Calu3 (cell line): ENCODE results near the gene MYH16. TPM values are rescaled to one million over a fixed set of nuclear protein-coding genes. Genes with fewer than 3 reads are reported as not detected.

Experiments used
- BruUV-seq: library from RNA; stranded (reverse); fragments of 400-500 nt; replicated peaks from 2 replicates; lab custom pipeline; 2021; lab: Mats Ljungman, UMichigan
- CTCF ChIA-PET: fragments of 300-600 bp; sonication (Branson Sonifier 250); formaldehyde crosslinking; loops from one replicate; lab custom pipeline; 2022; ENCODE audit warnings: antibody characterized with exemption; lab: Charles Lee
- DNase-seq: peaks from one replicate; pipeline ENCODE4 v3.0.0; 2022
- H3K27ac Mint-ChIP-seq: one replicate; pipeline ENCODE4 v1.8.0; 2022; ENCODE audit warnings: mixed read lengths; ENCODE audit not compliant: unreplicated experiment
- H3K27me3 Mint-ChIP-seq: one replicate; pipeline ENCODE4 v1.8.0; 2022; ENCODE audit warnings: mixed read lengths; ENCODE audit not compliant: unreplicated experiment
- H3K36me3 Mint-ChIP-seq: one replicate; pipeline ENCODE4 v1.8.0; 2022; ENCODE audit warnings: mild to moderate bottlenecking, moderate library complexity, mixed read lengths; ENCODE audit not compliant: insufficient read depth, unreplicated experiment
- H3K4me1 Mint-ChIP-seq: one replicate; pipeline ENCODE4 v1.8.0; 2022; ENCODE audit warnings: mild to moderate bottlenecking, low read depth, mixed read lengths; ENCODE audit not compliant: unreplicated experiment
- H3K4me3 Mint-ChIP-seq: one replicate; pipeline ENCODE4 v1.8.0; 2022; ENCODE audit warnings: mild to moderate bottlenecking, low read depth, moderate library complexity, mixed read lengths; ENCODE audit not compliant: unreplicated experiment
- H3K9me3 Mint-ChIP-seq: one replicate; pipeline ENCODE4 v1.8.0; 2022; ENCODE audit warnings: low read depth, mixed read lengths; ENCODE audit not compliant: unreplicated experiment
- intact Hi-C: fragments of 100-400 bp; cut with micrococcal nuclease; formaldehyde crosslinking; loops from one replicate; pipeline ENCODE4 v1.10.0; 2022; ENCODE audit not compliant: unreplicated experiment
- total RNA-seq: library from RNA; stranded (reverse); gene quantifications from 2 replicates; pipeline ENCODE4 v1.2.3, GENCODE V29; 2022
- TF ChIP-seq, protein P1 (sequence below): fragments of 200-600 bp; IDR thresholded peaks from one replicate; pipeline ENCODE4 v1.8.0; 2022; ENCODE audit warnings: antibody characterized with exemption; ENCODE audit not compliant: unreplicated experiment

MYH16 gene
- total RNA-seq, 1 experiment from 2014 or later: 0.97 TPM

- Mint-ChIP-seq H3K4me1 (no peaks in the 10 kb centered on the region), H3K27me3 (no peaks in the 10 kb centered on the region), H3K4me3 (no peak overlapping the region), H3K27ac (no peak overlapping the region), H3K36me3 (peaks cover 64% of the 10 kb centered on the region), H3K9me3 (no peaks in the 10 kb centered on the region)
- BruUV-seq: no TSS peak
- DNase-seq: no peak
- CTCF ChIA-PET: no interaction called here
- TF ChIP-seq, protein P1, sequence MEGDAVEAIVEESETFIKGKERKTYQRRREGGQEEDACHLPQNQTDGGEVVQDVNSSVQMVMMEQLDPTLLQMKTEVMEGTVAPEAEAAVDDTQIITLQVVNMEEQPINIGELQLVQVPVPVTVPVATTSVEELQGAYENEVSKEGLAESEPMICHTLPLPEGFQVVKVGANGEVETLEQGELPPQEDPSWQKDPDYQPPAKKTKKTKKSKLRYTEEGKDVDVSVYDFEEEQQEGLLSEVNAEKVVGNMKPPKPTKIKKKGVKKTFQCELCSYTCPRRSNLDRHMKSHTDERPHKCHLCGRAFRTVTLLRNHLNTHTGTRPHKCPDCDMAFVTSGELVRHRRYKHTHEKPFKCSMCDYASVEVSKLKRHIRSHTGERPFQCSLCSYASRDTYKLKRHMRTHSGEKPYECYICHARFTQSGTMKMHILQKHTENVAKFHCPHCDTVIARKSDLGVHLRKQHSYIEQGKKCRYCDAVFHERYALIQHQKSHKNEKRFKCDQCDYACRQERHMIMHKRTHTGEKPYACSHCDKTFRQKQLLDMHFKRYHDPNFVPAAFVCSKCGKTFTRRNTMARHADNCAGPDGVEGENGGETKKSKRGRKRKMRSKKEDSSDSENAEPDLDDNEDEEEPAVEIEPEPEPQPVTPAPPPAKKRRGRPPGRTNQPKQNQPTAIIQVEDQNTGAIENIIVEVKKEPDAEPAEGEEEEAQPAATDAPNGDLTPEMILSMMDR: no peak
- intact Hi-C loops: no loop called here
These were observed 87.0 kb downstream of the MYH16 start for GRCh38 chr7:99359465-99360154.

Other genes with a start within 250 kb of the MYH16 start
- 28.2 and 29.7 TPM in 2 replicates for gene SMURF1, start 128.7 kb upstream of the MYH16 start, total RNA-seq
- 3.0 and 3.3 TPM in 2 replicates for gene KPNA7, start 64.7 kb upstream of the MYH16 start, total RNA-seq
- 146 TPM in 2 replicates for gene ARPC1A, start 53.1 kb downstream of the MYH16 start, total RNA-seq
- gene ARPC1B, start 101.9 kb downstream of the MYH16 start, total RNA-seq: 107 and 108 TPM in 2 replicates
- gene PDAP1, start 135.8 kb downstream of the MYH16 start, total RNA-seq: 83.9 and 87.2 TPM in 2 replicates
- gene BUD31, start 136.1 kb downstream of the MYH16 start, total RNA-seq: 62.8 and 82.7 TPM in 2 replicates
- 7.6 and 8.8 TPM in 2 replicates for gene PTCD1, start 166.0 kb downstream of the MYH16 start, total RNA-seq
- 33.4 and 37.2 TPM in 2 replicates for gene CPSF4, start 166.1 kb downstream of the MYH16 start, total RNA-seq
- 222 and 234 TPM in 2 replicates for gene ATP5MF, start 193.3 kb downstream of the MYH16 start, total RNA-seq
- 17.2 and 18.9 TPM in 2 replicates for gene ZNF789, start 200.1 kb downstream of the MYH16 start, total RNA-seq
- gene ZNF394, start 227.4 kb downstream of the MYH16 start, total RNA-seq: 17.3 and 19.2 TPM in 2 replicates
- gene ZKSCAN5, start 231.8 kb downstream of the MYH16 start, total RNA-seq: 6.1 and 6.6 TPM in 2 replicates